ENCODE results near the gene AXL. TPM values are rescaled to one million over a fixed set of nuclear protein-coding genes. Genes with fewer than 3 reads are reported as not detected.
A peak's percentile ranks its signal among the peaks of the same experiment; 100 is the strongest.

AXL gene
- polyA plus RNA-seq, 2 donors: 1.9 to 4.1 TPM

GRCh38 chr19:41296433-41296871 lies 77.4 kb downstream of the AXL start:
- Histone ChIP-seq H3K27ac (ENCODE audit: low read depth in 2 of 2, low read length in 1 of 2) (peak overlapping the region; percentile 42 to 76), H3K36me3 (ENCODE audit: control insufficient read depth in 2 of 2, insufficient read depth in 2 of 2, low read length in 1 of 2) (peaks cover 27 to 49% of the 10 kb centered on the region in 2 donors)
- 43 to 50% methylated on average over 2 of the region's 2 CpGs for WGBS, 2 donors

GRCh38 chr19:41297628-41298347 lies 78.8 kb downstream of the AXL start:
- H3K4me3 ChIP-seq (ENCODE audit: low read depth in 1 of 2, low read length in 2 of 2): no peak overlapping the region
- H3K9me3 ChIP-seq (ENCODE audit: control insufficient read depth in 2 of 2, insufficient read depth in 1 of 2, low read depth in 1 of 2, low read length in 1 of 2): no peaks in the 10 kb centered on the region
- no peaks in the 10 kb centered on the region for H3K27me3 ChIP-seq (ENCODE audit: control insufficient read depth in 1 of 2, insufficient read depth in 2 of 2, low read length in 2 of 2)
- peak overlapping the region; percentile 76 to 80 for H3K27ac ChIP-seq (ENCODE audit: low read depth in 2 of 2, low read length in 1 of 2)
- H3K4me1 ChIP-seq (ENCODE audit: control insufficient read depth in 2 of 2, insufficient read depth in 2 of 2, low read length in 1 of 2): peaks cover 0 to 10% of the 10 kb centered on the region in 2 donors
- H3K36me3 ChIP-seq (ENCODE audit: control insufficient read depth in 2 of 2, insufficient read depth in 2 of 2, low read length in 1 of 2): peaks cover 23 to 50% of the 10 kb centered on the region in 2 donors
- WGBS, 2 donors: 58 to 63% methylated on average over 7 of the region's 7 CpGs

More at GRCh38 chr19:41296433-41296871, 77.4 kb downstream of the AXL start:
- no peak overlapping the region for H3K4me3 ChIP-seq (ENCODE audit: low read depth in 1 of 2, low read length in 2 of 2)
- no peaks in the 10 kb centered on the region for H3K9me3 ChIP-seq (ENCODE audit: control insufficient read depth in 2 of 2, insufficient read depth in 1 of 2, low read depth in 1 of 2, low read length in 1 of 2)
- H3K27me3 ChIP-seq (ENCODE audit: control insufficient read depth in 1 of 2, insufficient read depth in 2 of 2, low read length in 2 of 2): no peaks in the 10 kb centered on the region
- peaks cover 0 to 10% of the 10 kb centered on the region in 2 donors for H3K4me1 ChIP-seq (ENCODE audit: control insufficient read depth in 2 of 2, insufficient read depth in 2 of 2, low read length in 1 of 2)

- Histone ChIP-seq H3K36me3 (ENCODE audit: control insufficient read depth in 2 of 2, insufficient read depth in 2 of 2, low read length in 1 of 2) (peaks cover 26 to 52% of the 10 kb centered on the region in 2 donors), H3K4me3 (ENCODE audit: low read depth in 1 of 2, low read length in 2 of 2) (no peak overlapping the region), H3K4me1 (ENCODE audit: control insufficient read depth in 2 of 2, insufficient read depth in 2 of 2, low read length in 1 of 2) (peaks cover 0 to 10% of the 10 kb centered on the region in 2 donors), H3K27me3 (ENCODE audit: control insufficient read depth in 1 of 2, insufficient read depth in 2 of 2, low read length in 2 of 2) (no peaks in the 10 kb centered on the region), H3K9me3 (ENCODE audit: control insufficient read depth in 2 of 2, insufficient read depth in 1 of 2, low read depth in 1 of 2, low read length in 1 of 2) (no peaks in the 10 kb centered on the region), H3K27ac (ENCODE audit: low read depth in 2 of 2, low read length in 1 of 2) (peak overlapping the region; percentile 76 to 80)
- WGBS, 2 donors: 32 to 39% methylated on average over 4 of the region's 4 CpGs
These were observed 79.4 kb downstream of the AXL start for GRCh38 chr19:41298348-41298964.

- Histone ChIP-seq H3K4me3 (ENCODE audit: low read depth in 1 of 2, low read length in 2 of 2) (no peak overlapping the region), H3K36me3 (ENCODE audit: control insufficient read depth in 2 of 2, insufficient read depth in 2 of 2, low read length in 1 of 2) (peaks cover 28 to 53% of the 10 kb centered on the region in 2 donors), H3K9me3 (ENCODE audit: control insufficient read depth in 2 of 2, insufficient read depth in 1 of 2, low read depth in 1 of 2, low read length in 1 of 2) (no peaks in the 10 kb centered on the region), H3K27me3 (ENCODE audit: control insufficient read depth in 1 of 2, insufficient read depth in 2 of 2, low read length in 2 of 2) (no peaks in the 10 kb centered on the region), H3K4me1 (ENCODE audit: control insufficient read depth in 2 of 2, insufficient read depth in 2 of 2, low read length in 1 of 2) (peaks cover 0 to 10% of the 10 kb centered on the region in 2 donors), H3K27ac (ENCODE audit: low read depth in 2 of 2, low read length in 1 of 2) (peak overlapping the region; percentile 62 to 65)
- 53 to 61% methylated on average over 10 of the region's 10 CpGs for WGBS, 2 donors
These were observed 80.2 kb downstream of the AXL start for GRCh38 chr19:41299046-41299754.

GRCh38 chr19:41299755-41300089 lies 80.7 kb downstream of the AXL start:
- Histone ChIP-seq H3K27me3 (ENCODE audit: control insufficient read depth in 1 of 2, insufficient read depth in 2 of 2, low read length in 2 of 2) (no peaks in the 10 kb centered on the region), H3K36me3 (ENCODE audit: control insufficient read depth in 2 of 2, insufficient read depth in 2 of 2, low read length in 1 of 2) (peaks cover 27 to 54% of the 10 kb centered on the region in 2 donors), H3K27ac (ENCODE audit: low read depth in 2 of 2, low read length in 1 of 2) (peak overlapping the region; percentile 62 to 65), H3K4me1 (ENCODE audit: control insufficient read depth in 2 of 2, insufficient read depth in 2 of 2, low read length in 1 of 2) (peaks cover 0 to 10% of the 10 kb centered on the region in 2 donors), H3K4me3 (ENCODE audit: low read depth in 1 of 2, low read length in 2 of 2) (no peak overlapping the region), H3K9me3 (ENCODE audit: control insufficient read depth in 2 of 2, insufficient read depth in 1 of 2, low read depth in 1 of 2, low read length in 1 of 2) (no peaks in the 10 kb centered on the region)
- WGBS, 2 donors: 33 to 40% methylated on average over 4 of the region's 4 CpGs

- Histone ChIP-seq H3K9me3 (ENCODE audit: control insufficient read depth in 2 of 2, insufficient read depth in 1 of 2, low read depth in 1 of 2, low read length in 1 of 2) (no peaks in the 10 kb centered on the region), H3K4me3 (ENCODE audit: low read depth in 1 of 2, low read length in 2 of 2) (no peak overlapping the region), H3K36me3 (ENCODE audit: control insufficient read depth in 2 of 2, insufficient read depth in 2 of 2, low read length in 1 of 2) (peaks cover 29 to 56% of the 10 kb centered on the region in 2 donors), H3K27ac (ENCODE audit: low read depth in 2 of 2, low read length in 1 of 2) (peak overlapping the region in 1 of 2 donors; percentile 23), H3K4me1 (ENCODE audit: control insufficient read depth in 2 of 2, insufficient read depth in 2 of 2, low read length in 1 of 2) (peaks cover 0 to 10% of the 10 kb centered on the region in 2 donors), H3K27me3 (ENCODE audit: control insufficient read depth in 1 of 2, insufficient read depth in 2 of 2, low read length in 2 of 2) (no peaks in the 10 kb centered on the region)
- 80 to 87% methylated on average over 6 of the region's 6 CpGs for WGBS, 2 donors
These were observed 81.5 kb downstream of the AXL start for GRCh38 chr19:41300555-41300954.

- Histone ChIP-seq H3K36me3 (ENCODE audit: control insufficient read depth in 2 of 2, insufficient read depth in 2 of 2, low read length in 1 of 2) (peaks cover 33 to 58% of the 10 kb centered on the region in 2 donors), H3K27ac (ENCODE audit: low read depth in 2 of 2, low read length in 1 of 2) (peak overlapping the region in 1 of 2 donors; percentile 26), H3K4me3 (ENCODE audit: low read depth in 1 of 2, low read length in 2 of 2) (no peak overlapping the region), H3K9me3 (ENCODE audit: control insufficient read depth in 2 of 2, insufficient read depth in 1 of 2, low read depth in 1 of 2, low read length in 1 of 2) (no peaks in the 10 kb centered on the region), H3K27me3 (ENCODE audit: control insufficient read depth in 1 of 2, insufficient read depth in 2 of 2, low read length in 2 of 2) (no peaks in the 10 kb centered on the region), H3K4me1 (ENCODE audit: control insufficient read depth in 2 of 2, insufficient read depth in 2 of 2, low read length in 1 of 2) (peaks cover 0 to 7% of the 10 kb centered on the region in 2 donors)
- WGBS, 2 donors: 71 to 72% methylated on average over 21 of the region's 21 CpGs
These were observed 83.8 kb downstream of the AXL start for GRCh38 chr19:41302624-41303351.

GRCh38 chr19:41303954-41304353 lies 84.9 kb downstream of the AXL start:
- Histone ChIP-seq H3K4me1 (ENCODE audit: control insufficient read depth in 2 of 2, insufficient read depth in 2 of 2, low read length in 1 of 2) (peaks cover 0 to 8% of the 10 kb centered on the region in 2 donors), H3K4me3 (ENCODE audit: low read depth in 1 of 2, low read length in 2 of 2) (no peak overlapping the region), H3K27ac (ENCODE audit: low read depth in 2 of 2, low read length in 1 of 2) (peak overlapping the region in 1 of 2 donors; percentile 2), H3K27me3 (ENCODE audit: control insufficient read depth in 1 of 2, insufficient read depth in 2 of 2, low read length in 2 of 2) (no peaks in the 10 kb centered on the region), H3K36me3 (ENCODE audit: control insufficient read depth in 2 of 2, insufficient read depth in 2 of 2, low read length in 1 of 2) (peaks cover 33 to 50% of the 10 kb centered on the region in 2 donors), H3K9me3 (ENCODE audit: control insufficient read depth in 2 of 2, insufficient read depth in 1 of 2, low read depth in 1 of 2, low read length in 1 of 2) (no peaks in the 10 kb centered on the region)
- 89 to 90% methylated on average over 14 of the region's 14 CpGs for WGBS, 2 donors

Measured in esophagus (tissue), 2 donors.